Endothelial cell of umbilical vein (primary cell): ENCODE data around the gene NCK2. TPM values are rescaled to one million over a fixed set of nuclear protein-coding genes. Genes with fewer than 3 reads are reported as not detected.

Experiments
- BruUV-seq: library from RNA; stranded (reverse); fragments of 400-500 nt; replicated peaks from 2 replicates; lab custom pipeline; 2021; lab: Mats Ljungman, UMichigan
- CTCF ChIA-PET: fragments of 300-600, 350-600 bp; sonication (Branson Sonifier 250); formaldehyde crosslinking; loops from one replicate; lab custom pipeline; 2021; ENCODE audit warnings: antibody characterized with exemption, inconsistent platforms; lab: Charles Lee
- POLR2A ChIA-PET: fragments of 300-600, 350-600 bp; sonication (Branson Sonifier 250); formaldehyde crosslinking; loops from one replicate; lab custom pipeline; 2021; ENCODE audit warnings: antibody characterized with exemption, inconsistent platforms; lab: Charles Lee
- DNase-seq: peaks from one replicate; pipeline ENCODE4 v3.0.0-alpha.2; 2011; ENCODE audit warnings: low read depth, low spot score
- FAIRE-seq: peaks from 2 replicates; lab custom pipeline; 2011; peaks lifted over from hg19 to GRCh38; lab: Jason Lieb, UNC
- H2AFZ ChIP-seq: 2 replicates; pipeline ENCODE4 v1.6.0; 2012; ENCODE audit warnings: low read depth, low read length, control low read depth, inconsistent platforms
- H3K27ac ChIP-seq: 2 replicates; pipeline ENCODE4 v1.5.1; 2011; ENCODE audit warnings: low read depth, mild to moderate bottlenecking, control low read depth, low read length, moderate library complexity; ENCODE audit not compliant: insufficient read depth
- H3K27me3 ChIP-seq, 2 experiments: 2 replicates each; pipeline versions ENCODE4 v1.6.0 to v1.6.1; 2011; ENCODE audit warnings: low read length in 2 of 2, mixed read lengths in 1 of 2; ENCODE audit not compliant: control insufficient read depth in 2 of 2, insufficient read depth in 2 of 2
- H3K36me3 ChIP-seq, 2 experiments: 2 replicates in 1 of 2; 3 replicates in 1 of 2; pipeline ENCODE4 v1.5.1; 2011; ENCODE audit warnings: low read length in 2 of 2, mild to moderate bottlenecking in 1 of 2, moderate library complexity in 1 of 2; ENCODE audit not compliant: control insufficient read depth in 2 of 2, insufficient read depth in 2 of 2; ENCODE audit errors: extremely low read depth in 1 of 2
- H3K4me1 ChIP-seq: 3 replicates; pipeline ENCODE4 v1.5.1; 2011; ENCODE audit warnings: mild to moderate bottlenecking, low read length; ENCODE audit not compliant: control insufficient read depth, insufficient read depth; ENCODE audit errors: extremely low read depth
- H3K4me2 ChIP-seq: 2 replicates; pipeline ENCODE4 v1.6.1; 2011; ENCODE audit warnings: low read length, control low read depth, mixed read lengths; ENCODE audit not compliant: insufficient read depth
- H3K4me3 ChIP-seq, 3 experiments: fragments of 200-600 bp in 1 of 3; sonication (generic), shearing (Covaris generic) in 1 of 3; replicated peaks in 1 of 3; 2 replicates each; pipeline ENCODE4 v1.5.1; 2011 to 2016; ENCODE audit warnings: control low read depth in 3 of 3, low read length in 3 of 3, mild to moderate bottlenecking in 2 of 3, inconsistent platforms in 1 of 3, low read depth in 1 of 3, moderate library complexity in 1 of 3; ENCODE audit not compliant: insufficient read depth in 1 of 3
- H3K79me2 ChIP-seq: 2 replicates; pipeline ENCODE4 v1.6.0; 2012; ENCODE audit warnings: low read length, inconsistent platforms; ENCODE audit not compliant: control insufficient read depth, insufficient read depth
- H3K9ac ChIP-seq: replicated peaks from 2 replicates; pipeline ENCODE3; 2011; ENCODE audit warnings: low read length, control low read depth; ENCODE audit not compliant: insufficient read depth; ENCODE audit errors: extremely low read depth
- H3K9me1 ChIP-seq: replicated peaks from 3 replicates; pipeline ENCODE4 v1.6.0; 2011; ENCODE audit warnings: mild to moderate bottlenecking, low read length; ENCODE audit not compliant: control insufficient read depth, insufficient read depth; ENCODE audit errors: extremely low read depth
- H3K9me3 ChIP-seq: replicated peaks from 2 replicates; pipeline ENCODE4 v1.5.1; 2012; ENCODE audit warnings: low read length, inconsistent platforms; ENCODE audit not compliant: control insufficient read depth, insufficient read depth
- H4K20me1 ChIP-seq: replicated peaks from 2 replicates; pipeline ENCODE3; 2011; ENCODE audit warnings: mild to moderate bottlenecking, low read length; ENCODE audit not compliant: control insufficient read depth, insufficient read depth; ENCODE audit errors: extremely low read depth
- EZH2 ChIP-seq: IDR thresholded peaks from 2 replicates; pipeline ENCODE4 v1.6.1; 2012; ENCODE audit warnings: borderline replicate concordance, low read depth, mild to moderate bottlenecking, moderate library complexity, low read length, inconsistent platforms; ENCODE audit not compliant: severe bottlenecking
- FOS ChIP-seq: IDR thresholded peaks from 2 replicates; pipeline ENCODE4 v1.6.1; 2011; ENCODE audit warnings: mild to moderate bottlenecking, low read length, moderate library complexity, borderline replicate concordance; ENCODE audit not compliant: insufficient read depth
- GATA2 ChIP-seq: IDR thresholded peaks from 2 replicates; pipeline ENCODE4 v1.7.0; 2011; ENCODE audit warnings: low read depth, mild to moderate bottlenecking, moderate library complexity, mixed read lengths, low read length; ENCODE audit not compliant: insufficient read length, insufficient read depth
- JUN ChIP-seq: IDR thresholded peaks from 2 replicates; pipeline ENCODE4 v1.6.1; 2011; ENCODE audit warnings: borderline replicate concordance, low read depth; ENCODE audit not compliant: insufficient read length, insufficient read depth
- MYC ChIP-seq: IDR thresholded peaks from one replicate; pipeline ENCODE4 v1.6.1; 2011; ENCODE audit warnings: mild to moderate bottlenecking, low read depth, low read length
- POLR2AphosphoS5 ChIP-seq: IDR thresholded peaks from 2 replicates; pipeline ENCODE4 v1.6.1; 2012; ENCODE audit warnings: low read depth, mild to moderate bottlenecking, control low read depth, low read length, moderate library complexity; ENCODE audit not compliant: insufficient read depth
- dilution Hi-C: fragments of 300-500 bp; cut with MboI; formaldehyde crosslinking; loops from one replicate; pipeline ENCODE4 v1.15.0; 2019; ENCODE audit warnings: low sequenced_read_pairs; ENCODE audit not compliant: extremely low pct_ligation_motif_present
- intact Hi-C: fragments of 100-400 bp; cut with micrococcal nuclease; formaldehyde crosslinking; loops from one replicate; pipeline ENCODE4 v1.10.0; 2022
- polyA plus RNA-seq, 4 experiments: library from polyadenylated mRNA; depleted of rRNA in 3 of 4; stranded (reverse) in 3 of 4; unstranded in 1 of 4; fragments of >200 nt; gene quantifications; 2 replicates each; pipeline versions ENCODE4 v1.2.1 to v1.2.3, GENCODE V29; 2011 to 2012; ENCODE audit warnings: missing spikeins in 1 of 4
- total RNA-seq: library from RNA; stranded (reverse); gene quantifications from 2 replicates; pipeline ENCODE4 v1.2.3, GENCODE V29; 2021
- TF ChIP-seq, protein P1 (sequence below), 2 donors: IDR thresholded peaks; 1 replicate in 1 of 2; 2 replicates in 1 of 2; pipeline ENCODE4 v1.5.1; 2011; ENCODE audit warnings: low read length in 2 of 2, mild to moderate bottlenecking in 2 of 2, moderate library complexity in 2 of 2, control low read depth in 1 of 2, inconsistent platforms in 1 of 2, low read depth in 1 of 2; ENCODE audit not compliant: insufficient read depth in 1 of 2; ENCODE audit errors: extremely low read depth in 1 of 2
- TF ChIP-seq, protein P2 (sequence below): IDR thresholded peaks from 2 replicates; pipeline ENCODE4 v1.6.1; 2011; ENCODE audit not compliant: insufficient read depth, insufficient read length

The NCK2 gene
- total and polyA plus RNA-seq, 2 donors (not counting 3 experiments of a cell fraction or from before 2014, with no cell fraction given) = 23.8 to 39.1 TPM

DNA sequence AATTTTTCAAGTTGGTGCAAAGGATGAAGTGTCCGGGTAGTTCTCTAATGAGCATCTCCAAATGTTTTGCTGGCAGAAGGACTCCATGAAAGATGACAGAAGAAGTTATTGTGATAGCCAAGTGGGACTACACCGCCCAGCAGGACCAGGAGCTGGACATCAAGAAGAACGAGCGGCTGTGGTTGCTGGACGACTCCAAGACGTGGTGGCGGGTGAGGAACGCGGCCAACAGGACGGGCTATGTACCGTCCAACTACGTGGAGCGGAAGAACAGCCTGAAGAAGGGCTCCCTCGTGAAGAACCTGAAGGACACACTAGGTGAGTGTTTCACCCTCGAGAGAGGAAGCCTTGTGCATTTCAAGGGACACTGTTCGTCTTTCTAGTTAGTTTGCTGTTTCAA lies 110.3 kb downstream of the NCK2 start:
- DNase-seq (no peak), FAIRE-seq (no peak)
- TF ChIP-seq, protein P1, sequence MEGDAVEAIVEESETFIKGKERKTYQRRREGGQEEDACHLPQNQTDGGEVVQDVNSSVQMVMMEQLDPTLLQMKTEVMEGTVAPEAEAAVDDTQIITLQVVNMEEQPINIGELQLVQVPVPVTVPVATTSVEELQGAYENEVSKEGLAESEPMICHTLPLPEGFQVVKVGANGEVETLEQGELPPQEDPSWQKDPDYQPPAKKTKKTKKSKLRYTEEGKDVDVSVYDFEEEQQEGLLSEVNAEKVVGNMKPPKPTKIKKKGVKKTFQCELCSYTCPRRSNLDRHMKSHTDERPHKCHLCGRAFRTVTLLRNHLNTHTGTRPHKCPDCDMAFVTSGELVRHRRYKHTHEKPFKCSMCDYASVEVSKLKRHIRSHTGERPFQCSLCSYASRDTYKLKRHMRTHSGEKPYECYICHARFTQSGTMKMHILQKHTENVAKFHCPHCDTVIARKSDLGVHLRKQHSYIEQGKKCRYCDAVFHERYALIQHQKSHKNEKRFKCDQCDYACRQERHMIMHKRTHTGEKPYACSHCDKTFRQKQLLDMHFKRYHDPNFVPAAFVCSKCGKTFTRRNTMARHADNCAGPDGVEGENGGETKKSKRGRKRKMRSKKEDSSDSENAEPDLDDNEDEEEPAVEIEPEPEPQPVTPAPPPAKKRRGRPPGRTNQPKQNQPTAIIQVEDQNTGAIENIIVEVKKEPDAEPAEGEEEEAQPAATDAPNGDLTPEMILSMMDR (IDR thresholded peaks at IDR 0.05; ENCODE audit: extremely low read depth in 1 of 2, insufficient read depth in 1 of 2, low read depth in 1 of 2, low read length in 2 of 2) = no peak
- TF ChIP-seq GATA2 = no peak
- TF ChIP-seq JUN = no peak
- TF ChIP-seq MYC = no peak
- TF ChIP-seq, protein P2, sequence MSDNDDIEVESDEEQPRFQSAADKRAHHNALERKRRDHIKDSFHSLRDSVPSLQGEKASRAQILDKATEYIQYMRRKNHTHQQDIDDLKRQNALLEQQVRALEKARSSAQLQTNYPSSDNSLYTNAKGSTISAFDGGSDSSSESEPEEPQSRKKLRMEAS = no peak
- no peak for TF ChIP-seq POLR2AphosphoS5
- no peak for TF ChIP-seq EZH2
- TF ChIP-seq FOS = no peak
- Histone ChIP-seq H3K79me2 (peaks cover 2% of the 10 kb centered on the region), H3K9me1 (no peaks in the 10 kb centered on the region), H2AFZ (no peak overlapping the region), H3K36me3 (no peaks in the 10 kb centered on the region), H3K9ac (no peak overlapping the region), H4K20me1 (no peaks in the 10 kb centered on the region), H3K4me1 (no peaks in the 10 kb centered on the region), H3K4me2 (no peak overlapping the region), H3K27me3 (no peaks in the 10 kb centered on the region), H3K9me3 (no peaks in the 10 kb centered on the region), H3K4me3 (no peak overlapping the region), H3K27ac (no peak overlapping the region)
- ChIA-PET POLR2A (no interaction called here), CTCF (no interaction called here)
- intact Hi-C loops (no loop called here), dilution Hi-C loops (no loop called here)
- no TSS peak for BruUV-seq
